ENCODE measurements around the gene ZNF560.

ZNF560 gene

DNA sequence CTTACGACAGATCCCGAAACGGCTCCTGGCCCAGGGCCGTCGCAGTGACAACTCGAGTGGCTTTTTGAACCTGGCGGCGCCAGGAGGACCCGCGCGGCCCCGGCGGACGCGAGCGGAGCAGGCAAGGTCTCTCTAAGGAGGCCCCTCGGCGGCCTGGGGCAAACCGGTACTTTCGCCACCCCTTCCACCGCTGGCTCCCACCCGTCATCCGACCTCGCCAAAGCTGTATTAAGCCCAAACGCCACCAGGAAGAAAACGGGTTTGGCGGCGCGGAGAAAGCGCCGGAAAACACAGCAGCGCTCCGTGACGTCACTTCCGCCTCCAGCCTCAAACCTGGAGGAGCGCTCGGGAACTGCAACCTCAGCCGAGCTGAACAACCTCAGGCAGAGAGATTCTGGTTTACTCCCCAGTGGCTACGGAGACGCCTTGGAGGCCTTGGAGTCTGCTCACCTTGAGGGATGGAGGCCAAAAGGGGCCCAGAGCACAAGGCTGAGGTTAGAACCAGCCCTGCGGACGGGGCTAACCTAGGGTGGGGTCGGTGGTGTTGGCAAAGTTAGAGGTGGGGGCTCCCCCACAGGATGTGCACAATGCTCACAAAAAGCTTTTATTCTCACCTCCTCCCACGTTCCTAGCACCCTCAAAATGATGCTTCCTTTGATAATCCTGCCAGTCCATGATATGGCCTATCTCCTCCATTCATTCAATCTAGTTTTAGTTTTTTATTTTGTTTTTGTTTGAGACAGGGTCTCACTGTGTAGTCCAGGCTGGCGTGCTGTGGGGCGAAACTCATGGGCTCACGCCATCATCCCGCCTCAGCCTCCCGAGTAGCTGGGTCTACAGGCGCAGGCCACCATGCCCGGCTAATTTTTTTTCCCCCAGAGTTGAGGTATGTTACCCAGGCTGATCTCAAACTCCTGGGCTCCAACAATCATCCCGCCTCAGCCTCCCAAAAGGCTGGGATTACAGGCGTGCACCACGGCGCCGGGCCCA, 62.8 kb downstream of the ZNF560 start, which contains the start of gene ZNF266:
Gene ZNF266 (minus strand): TSS at position 295 of the 990 bp plus-strand sequence. CDS start 15,484 bp downstream, outside the sequence.
- peak; percentile 94 for DNase-seq

DNA sequence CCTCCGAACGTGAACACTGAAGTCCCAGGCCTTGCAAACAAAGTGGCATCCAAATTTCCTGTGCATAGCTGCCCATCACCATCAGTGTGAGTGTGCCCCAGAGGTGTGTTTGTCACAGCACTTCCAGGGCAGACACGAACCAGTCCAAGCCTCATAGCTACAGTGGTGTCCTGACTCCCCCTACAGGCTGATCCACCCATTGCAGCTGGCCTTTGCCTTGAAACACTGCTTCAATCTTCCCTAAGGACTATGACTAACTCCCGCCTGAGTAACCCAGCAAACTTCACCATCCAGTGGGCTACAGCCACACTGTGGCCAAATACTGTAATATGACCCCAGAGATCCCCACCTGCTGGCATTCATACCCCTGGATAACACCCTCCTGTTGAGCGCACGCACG, 66.9 kb downstream of the ZNF560 start:
- no peak for DNase-seq

DNA sequence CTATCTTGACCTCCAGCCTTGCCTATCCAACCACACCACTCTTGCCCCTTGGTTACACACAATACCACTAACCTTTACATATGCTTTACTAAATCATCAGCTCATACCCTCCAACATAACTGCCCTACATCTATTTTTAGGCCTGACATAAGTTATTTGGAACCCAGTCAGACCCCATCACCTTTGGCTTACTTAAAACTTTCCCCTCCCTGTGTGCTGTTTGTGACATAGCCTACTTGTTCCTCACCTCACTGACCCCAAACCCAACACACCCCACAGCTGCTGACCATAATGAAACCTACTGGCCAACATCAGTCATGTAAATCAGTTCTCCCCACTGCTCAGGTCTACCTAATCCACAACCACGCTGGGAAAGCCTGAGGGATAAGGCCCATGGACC, 68.0 kb downstream of the ZNF560 start:
- no peak for DNase-seq

DNA sequence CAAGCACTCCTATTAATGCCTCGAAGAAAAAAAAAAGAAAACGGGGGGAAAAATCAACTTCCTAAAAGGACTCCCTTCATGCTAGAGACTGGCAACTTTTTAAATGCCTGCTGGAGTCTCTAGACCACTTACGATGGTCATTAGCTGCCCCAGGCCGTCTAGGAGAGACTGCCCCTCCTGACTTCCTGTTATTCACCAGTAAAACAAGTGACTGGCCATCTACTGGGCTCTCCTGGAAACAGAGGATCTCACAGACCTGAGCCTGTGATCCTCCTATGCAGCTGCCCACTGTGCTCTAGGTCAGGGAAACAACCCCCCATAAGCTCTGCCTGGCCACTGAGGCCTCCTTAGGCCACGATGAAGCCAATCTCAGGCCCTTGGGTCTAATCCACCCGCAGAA, 70.5 kb downstream of the ZNF560 start:
- no peak for DNase-seq
